Endodermal cell (in vitro differentiated cells): ENCODE measurements around the gene C1QTNF3. TPM values are rescaled to one million over a fixed set of nuclear protein-coding genes. Genes with fewer than 3 reads are reported as not detected.

Experiments
- DNase-seq: peaks from one replicate; pipeline ENCODE4 v3.0.0-alpha.2; 2017
- H3K27ac ChIP-seq: 2 replicates; pipeline ENCODE4 v1.5.1; 2013; ENCODE audit warnings: mild to moderate bottlenecking, low read depth, low read length, moderate library complexity
- H3K27me3 ChIP-seq: 2 replicates; pipeline ENCODE4 v1.6.1; 2013; ENCODE audit warnings: mild to moderate bottlenecking, low read length, moderate library complexity; ENCODE audit not compliant: insufficient read depth, control insufficient read depth, poor library complexity, severe bottlenecking
- H3K36me3 ChIP-seq: 2 replicates; pipeline ENCODE4 v1.7.0; 2013; ENCODE audit warnings: mild to moderate bottlenecking, low read length, moderate library complexity; ENCODE audit not compliant: control insufficient read depth, insufficient read depth
- H3K4me1 ChIP-seq: one replicate; pipeline ENCODE4 v1.7.0; 2013; ENCODE audit warnings: low read length; ENCODE audit not compliant: control insufficient read depth, insufficient read depth
- H3K4me3 ChIP-seq: 2 replicates; pipeline ENCODE4 v1.5.1; 2013; ENCODE audit warnings: mild to moderate bottlenecking, low read length, moderate library complexity
- H3K9ac ChIP-seq: 2 replicates; pipeline ENCODE4 v1.6.1; 2013; ENCODE audit warnings: mild to moderate bottlenecking, low read length, moderate library complexity; ENCODE audit not compliant: poor library complexity, severe bottlenecking; ENCODE audit errors: extremely low read depth
- H3K9me3 ChIP-seq: 2 replicates; pipeline ENCODE4 v1.6.1; 2013; ENCODE audit warnings: mild to moderate bottlenecking, low read length, moderate library complexity; ENCODE audit not compliant: control insufficient read depth
- H3K27ac Mint-ChIP-seq: 2 replicates; pipeline ENCODE4 v1.8.0; 2020; ENCODE audit warnings: mixed read lengths
- H3K27me3 Mint-ChIP-seq: 2 replicates; pipeline ENCODE4 v1.8.0; 2021; ENCODE audit warnings: mild to moderate bottlenecking, mixed read lengths; ENCODE audit not compliant: insufficient read depth
- H3K36me3 Mint-ChIP-seq: 2 replicates; pipeline ENCODE4 v1.8.0; 2020; ENCODE audit warnings: low read depth, mixed read lengths
- H3K4me1 Mint-ChIP-seq: 2 replicates; pipeline ENCODE4 v1.8.0; 2020; ENCODE audit warnings: mixed read lengths
- H3K4me3 Mint-ChIP-seq: 2 replicates; pipeline ENCODE4 v1.8.0; 2020; ENCODE audit warnings: mild to moderate bottlenecking, moderate library complexity, mixed read lengths
- H3K9me3 Mint-ChIP-seq: 2 replicates; pipeline ENCODE4 v1.8.0; 2020; ENCODE audit warnings: mild to moderate bottlenecking, mixed read lengths
- CTCF ChIP-seq: fragments of 200-600 bp; sonication (generic); conservative IDR thresholded peaks from 2 replicates; pipeline ENCODE4 v1.5.0; 2021; ENCODE audit warnings: antibody characterized with exemption, mild to moderate bottlenecking
- WGBS, 2 experiments: methylation state at CpG; one replicate each; pipeline versions ENCODE4 v1.1.5 to v1.1.7; 2013; ENCODE audit warnings: missing lambda C conversion rate in 2 of 2, mixed read lengths in 1 of 2; ENCODE audit not compliant: insufficient coverage in 1 of 2, insufficient read length in 1 of 2; 5-methylcytosine and 5-hydroxymethylcytosine counted together
- total RNA-seq, 2 donors: library from RNA; stranded (reverse); fragmentation: NEBNext Ultra II Directional in 1 of 2; extraction: Animal tissue kit (Norgen Biotek cat#: 25700) in 1 of 2; gene quantifications; 2 replicates in 1 of 2; 3 replicates in 1 of 2; pipeline ENCODE4 v1.2.1, GENCODE V29; 2021

C1QTNF3 gene
- total RNA-seq, 2 donors from 2014 or later, result 5.0 to 7.2 TPM

DNA sequence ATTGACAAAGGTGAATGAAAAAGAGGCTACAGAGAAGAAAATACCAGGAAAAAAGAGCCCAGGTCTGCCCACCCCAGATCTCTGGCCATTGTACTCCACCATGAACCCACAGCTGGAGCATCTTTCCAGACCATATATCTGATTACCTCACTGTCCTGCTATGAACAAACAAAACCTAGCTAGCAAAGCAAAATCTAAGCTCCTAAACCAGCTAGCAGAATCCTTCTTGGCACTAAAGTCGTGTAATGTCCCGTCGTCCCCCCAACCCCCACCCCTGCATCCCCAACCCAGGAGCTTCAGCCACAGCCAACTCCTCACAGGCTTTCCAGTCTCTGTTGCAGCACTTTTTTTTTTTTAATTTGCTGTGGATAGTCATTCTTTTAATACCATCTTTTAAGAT is 2.5 kb downstream of the C1QTNF3 start:
- no peak for TF ChIP-seq CTCF
- no peak for DNase-seq
- Mint-ChIP-seq H3K4me3 (no peak overlapping the region), H3K36me3 (no peaks in the 10 kb centered on the region), H3K27me3 (no peaks in the 10 kb centered on the region), H3K9me3 (no peaks in the 10 kb centered on the region), H3K27ac (no peak overlapping the region), H3K4me1 (peaks cover 1% of the 10 kb centered on the region)
- Histone ChIP-seq H3K9ac (no peak overlapping the region), H3K4me1 (peaks cover 3% of the 10 kb centered on the region), H3K27ac (no peak overlapping the region), H3K27me3 (no peaks in the 10 kb centered on the region), H3K9me3 (no peaks in the 10 kb centered on the region), H3K4me3 (no peak overlapping the region), H3K36me3 (no peaks in the 10 kb centered on the region)
- 80% methylated on average over 3 of the region's 3 CpGs; no CpG with 5 or more reads in 1 of the 2 experiments for WGBS, 2 experiments

DNA sequence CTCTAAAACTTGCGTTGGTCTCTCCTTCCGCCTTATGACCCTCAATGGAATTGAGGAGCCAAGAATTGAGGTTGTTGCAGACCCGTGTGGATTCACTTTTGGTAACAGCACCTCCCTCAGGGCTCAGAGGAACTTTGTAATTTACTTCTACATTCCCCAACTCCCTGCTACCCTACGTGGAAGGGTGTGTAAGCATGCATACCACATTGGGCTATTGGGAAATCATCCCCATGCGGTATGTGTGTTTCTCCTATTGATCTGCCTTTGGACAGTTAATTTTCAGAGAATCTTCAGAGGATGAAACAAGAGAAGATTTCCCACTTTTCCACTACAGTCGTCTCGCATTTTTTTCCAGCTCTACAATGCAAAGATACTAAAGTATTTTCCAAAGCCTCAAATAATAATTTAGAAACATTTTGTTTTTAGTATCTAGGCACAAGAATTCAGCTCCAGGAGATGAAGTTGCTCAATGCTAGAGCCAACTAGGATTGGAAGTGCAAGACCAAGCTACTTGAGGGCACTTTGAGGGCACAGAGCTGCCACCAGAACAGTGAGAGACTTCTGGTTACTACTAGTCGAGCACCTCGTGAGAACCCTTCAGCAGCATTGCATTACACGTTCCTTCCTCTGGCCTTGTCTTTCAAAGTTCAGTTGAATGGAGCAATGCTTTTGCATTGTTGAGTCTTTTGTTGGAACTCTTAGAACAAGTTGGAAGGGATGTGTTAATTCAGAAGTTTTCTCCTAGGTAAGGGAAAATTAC is 3.4 kb downstream of the C1QTNF3 start:
- Histone ChIP-seq H3K9ac (no peak overlapping the region), H3K9me3 (no peaks in the 10 kb centered on the region), H3K4me3 (no peak overlapping the region), H3K27me3 (no peaks in the 10 kb centered on the region), H3K36me3 (no peaks in the 10 kb centered on the region), H3K27ac (no peak overlapping the region), H3K4me1 (peaks cover 3% of the 10 kb centered on the region)
- no peak for TF ChIP-seq CTCF
- Mint-ChIP-seq H3K4me3 (no peak overlapping the region), H3K27ac (no peak overlapping the region), H3K36me3 (peaks cover 4% of the 10 kb centered on the region), H3K4me1 (peaks cover 1% of the 10 kb centered on the region), H3K27me3 (no peaks in the 10 kb centered on the region), H3K9me3 (no peaks in the 10 kb centered on the region)
- WGBS, 2 experiments, result 93% methylated on average over 5 to 10 of the region's 10 CpGs
- DNase-seq, result no peak

DNA sequence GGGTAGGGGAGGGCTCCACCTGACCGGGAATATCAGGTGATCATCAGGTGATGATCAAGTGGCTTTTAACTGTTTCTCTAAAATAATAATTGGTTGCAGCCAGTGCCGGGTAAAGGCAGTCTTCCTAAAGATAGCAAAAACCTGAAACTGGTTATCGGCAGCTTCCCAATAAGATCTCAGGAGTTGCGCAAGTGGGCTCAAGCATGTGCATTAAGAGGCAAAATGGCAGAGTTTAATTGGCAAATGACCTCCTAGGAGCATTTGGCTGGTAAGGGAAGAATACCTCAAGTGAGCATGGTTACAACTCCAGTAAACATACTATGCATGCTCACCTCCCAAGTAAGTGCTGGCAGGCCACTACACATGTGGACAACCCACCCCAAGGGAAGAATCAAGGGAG is 4.2 kb downstream of the C1QTNF3 start:
- Histone ChIP-seq H3K36me3 (no peaks in the 10 kb centered on the region), H3K27me3 (no peaks in the 10 kb centered on the region), H3K4me3 (no peak overlapping the region), H3K9ac (no peak overlapping the region), H3K27ac (no peak overlapping the region), H3K9me3 (no peaks in the 10 kb centered on the region), H3K4me1 (peaks cover 3% of the 10 kb centered on the region)
- Mint-ChIP-seq H3K4me3 (no peak overlapping the region), H3K27ac (no peak overlapping the region), H3K4me1 (peaks cover 1% of the 10 kb centered on the region), H3K36me3 (peaks cover 7% of the 10 kb centered on the region), H3K27me3 (no peaks in the 10 kb centered on the region), H3K9me3 (no peaks in the 10 kb centered on the region)
- TF ChIP-seq CTCF, result no peak
- 94 to 100% methylated on average over 4 of the region's 4 CpGs for WGBS, 2 experiments
- DNase-seq, result no peak
